MCF 10A (cell line): ENCODE data around the gene POLR3A. TPM values are rescaled to one million over a fixed set of nuclear protein-coding genes. Genes with fewer than 3 reads are reported as not detected.
A peak's percentile ranks its signal among the peaks of the same experiment; 100 is the strongest.

ENCODE experiments used
- BruUV-seq: library from RNA; stranded (reverse); fragments of 400-500 nt; replicated peaks from 2 replicates; lab custom pipeline; 2021; lab: Mats Ljungman, UMichigan
- CTCF ChIA-PET: fragments of 300-600 bp; sonication (Branson Sonifier 250); formaldehyde crosslinking; extraction: SDS; loops from one replicate; lab custom pipeline; 2021; ENCODE audit warnings: antibody characterized with exemption, inconsistent platforms; lab: Yijun Ruan, JAX
- POLR2A ChIA-PET: fragments of 300-600, 350-650 bp; sonication (Branson Sonifier 250); formaldehyde crosslinking; extraction: SDS; loops from one replicate; lab custom pipeline; 2020; ENCODE audit warnings: antibody characterized with exemption, inconsistent platforms; lab: Yijun Ruan, JAX
- DNase-seq: peaks from one replicate; pipeline ENCODE4 v3.0.0-alpha.2; 2018; ENCODE audit not compliant: unreplicated experiment
- H3K27ac Mint-ChIP-seq: one replicate; pipeline ENCODE4 v1.8.0; 2022; ENCODE audit warnings: mild to moderate bottlenecking, low read depth, mixed read lengths; ENCODE audit not compliant: unreplicated experiment
- H3K27me3 Mint-ChIP-seq: one replicate; pipeline ENCODE4 v1.8.0; 2022; ENCODE audit warnings: mixed read lengths; ENCODE audit not compliant: insufficient read depth, unreplicated experiment
- H3K36me3 Mint-ChIP-seq: one replicate; pipeline ENCODE4 v1.8.0; 2022; ENCODE audit warnings: mild to moderate bottlenecking, moderate library complexity, mixed read lengths; ENCODE audit not compliant: insufficient read depth, unreplicated experiment
- H3K4me1 Mint-ChIP-seq: one replicate; pipeline ENCODE4 v1.8.0; 2022; ENCODE audit warnings: mixed read lengths; ENCODE audit not compliant: insufficient read depth, unreplicated experiment
- H3K4me3 Mint-ChIP-seq: one replicate; pipeline ENCODE4 v1.8.0; 2022; ENCODE audit warnings: mild to moderate bottlenecking, moderate library complexity, mixed read lengths; ENCODE audit not compliant: unreplicated experiment
- H3K9me3 Mint-ChIP-seq: one replicate; pipeline ENCODE4 v1.8.0; 2022; ENCODE audit warnings: mixed read lengths; ENCODE audit not compliant: unreplicated experiment
- intact Hi-C: fragments of 100-400 bp; cut with micrococcal nuclease; formaldehyde crosslinking; loops from 2 replicates; pipeline ENCODE4 v1.14.1; 2022
- total RNA-seq: library from RNA; stranded (reverse); gene quantifications from 2 replicates; pipeline ENCODE4 v1.2.3, GENCODE V29; 2022
- TF ChIP-seq, protein P1 (sequence below): fragments of 200-600 bp; IDR thresholded peaks from one replicate; pipeline ENCODE4 v1.8.0; 2022; ENCODE audit warnings: antibody characterized with exemption, mild to moderate bottlenecking; ENCODE audit not compliant: unreplicated experiment

Gene POLR3A
- total RNA-seq, 1 experiment from 2014 or later, result 19.1 TPM

DNA sequence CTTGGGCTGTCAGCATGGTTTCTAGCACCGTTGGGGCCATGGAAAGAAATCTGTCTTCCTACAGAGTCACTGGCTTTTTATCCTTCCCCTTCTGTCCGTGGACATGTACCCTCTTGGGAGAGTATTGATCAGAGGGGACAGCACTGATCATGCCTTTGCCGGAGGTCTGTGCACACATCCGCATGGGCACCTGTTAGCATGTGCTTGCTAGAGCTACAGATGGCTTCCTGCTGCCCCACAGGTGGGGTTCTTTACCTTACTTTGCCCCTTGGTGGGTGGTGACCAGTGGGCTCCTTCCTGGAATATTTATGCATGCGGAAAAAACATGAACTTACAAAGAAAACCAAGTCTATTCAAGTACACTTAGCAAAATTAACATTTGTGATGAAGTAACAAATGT, 29.2 kb upstream of the POLR3A start:
- no peak for DNase-seq
- Mint-ChIP-seq H3K4me3 (no peak overlapping the region), H3K27ac (no peak overlapping the region), H3K4me1 (no peaks in the 10 kb centered on the region), H3K9me3 (no peaks in the 10 kb centered on the region), H3K36me3 (peaks cover 5% of the 10 kb centered on the region), H3K27me3 (peaks cover 24% of the 10 kb centered on the region)
- intact Hi-C loops, result no loop called here
- TF ChIP-seq, protein P1, sequence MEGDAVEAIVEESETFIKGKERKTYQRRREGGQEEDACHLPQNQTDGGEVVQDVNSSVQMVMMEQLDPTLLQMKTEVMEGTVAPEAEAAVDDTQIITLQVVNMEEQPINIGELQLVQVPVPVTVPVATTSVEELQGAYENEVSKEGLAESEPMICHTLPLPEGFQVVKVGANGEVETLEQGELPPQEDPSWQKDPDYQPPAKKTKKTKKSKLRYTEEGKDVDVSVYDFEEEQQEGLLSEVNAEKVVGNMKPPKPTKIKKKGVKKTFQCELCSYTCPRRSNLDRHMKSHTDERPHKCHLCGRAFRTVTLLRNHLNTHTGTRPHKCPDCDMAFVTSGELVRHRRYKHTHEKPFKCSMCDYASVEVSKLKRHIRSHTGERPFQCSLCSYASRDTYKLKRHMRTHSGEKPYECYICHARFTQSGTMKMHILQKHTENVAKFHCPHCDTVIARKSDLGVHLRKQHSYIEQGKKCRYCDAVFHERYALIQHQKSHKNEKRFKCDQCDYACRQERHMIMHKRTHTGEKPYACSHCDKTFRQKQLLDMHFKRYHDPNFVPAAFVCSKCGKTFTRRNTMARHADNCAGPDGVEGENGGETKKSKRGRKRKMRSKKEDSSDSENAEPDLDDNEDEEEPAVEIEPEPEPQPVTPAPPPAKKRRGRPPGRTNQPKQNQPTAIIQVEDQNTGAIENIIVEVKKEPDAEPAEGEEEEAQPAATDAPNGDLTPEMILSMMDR, result no peak
- BruUV-seq, result no TSS peak
- POLR2A ChIA-PET, result no interaction called here
- CTCF ChIA-PET, result interaction anchor here (3.5 kb wide), 1 partner anchor 11 kb away, joined by 25 read pairs; no protein-coding TSS in a partner anchor

DNA sequence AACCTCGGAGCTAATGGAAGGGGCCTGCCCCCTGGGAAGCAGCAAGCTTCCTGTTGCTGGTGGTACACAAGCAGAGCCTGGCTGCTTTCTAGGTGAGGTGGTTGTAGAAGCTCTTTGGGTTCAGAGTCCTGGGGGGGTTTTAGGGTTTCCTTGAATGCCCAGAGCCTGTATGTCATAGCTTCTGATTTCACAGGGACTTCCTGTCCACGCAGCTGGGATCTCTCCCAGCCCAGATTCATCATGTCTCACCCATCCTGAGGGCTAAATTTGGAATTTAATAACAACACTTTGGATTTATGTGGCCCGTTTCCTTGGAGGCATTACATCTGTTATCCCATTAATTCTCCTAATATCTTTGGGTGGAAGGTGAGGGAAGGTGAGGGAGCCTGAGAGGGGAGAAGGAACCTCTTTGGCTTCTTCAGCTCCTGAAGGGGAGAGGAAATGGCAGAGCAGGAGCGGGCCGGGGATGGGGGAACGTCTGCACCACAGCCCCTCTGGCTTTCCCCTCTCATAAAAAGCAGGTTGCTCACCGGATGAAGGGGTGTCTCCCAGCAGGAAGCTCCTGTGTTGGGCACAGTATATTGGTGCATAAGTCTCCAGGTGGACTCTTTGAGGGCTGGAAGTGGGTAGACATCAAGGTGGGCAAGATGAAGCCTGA, 24.0 kb upstream of the POLR3A start:
- H3K4me1 Mint-ChIP-seq, result no peaks in the 10 kb centered on the region
- H3K27ac Mint-ChIP-seq, result no peak overlapping the region
- intact Hi-C loops, result no loop called here
- CTCF ChIA-PET, result interaction anchor here (1.2 to 1.6 kb wide), 2 partner anchors 9 to 1142 kb away, joined by 3 to 5 read pairs; no protein-coding TSS in a partner anchor
- H3K27me3 Mint-ChIP-seq, result no peaks in the 10 kb centered on the region
- POLR2A ChIA-PET, result interaction anchor here (1.0 kb wide), 1 partner anchor 14 kb away, joined by 3 read pairs; no protein-coding TSS in a partner anchor
- DNase-seq, result no peak
- H3K4me3 Mint-ChIP-seq, result no peak overlapping the region
- TF ChIP-seq, protein P1, result no peak
- no peaks in the 10 kb centered on the region for H3K9me3 Mint-ChIP-seq
- peaks cover 7% of the 10 kb centered on the region for H3K36me3 Mint-ChIP-seq
- BruUV-seq, result no TSS peak

DNA sequence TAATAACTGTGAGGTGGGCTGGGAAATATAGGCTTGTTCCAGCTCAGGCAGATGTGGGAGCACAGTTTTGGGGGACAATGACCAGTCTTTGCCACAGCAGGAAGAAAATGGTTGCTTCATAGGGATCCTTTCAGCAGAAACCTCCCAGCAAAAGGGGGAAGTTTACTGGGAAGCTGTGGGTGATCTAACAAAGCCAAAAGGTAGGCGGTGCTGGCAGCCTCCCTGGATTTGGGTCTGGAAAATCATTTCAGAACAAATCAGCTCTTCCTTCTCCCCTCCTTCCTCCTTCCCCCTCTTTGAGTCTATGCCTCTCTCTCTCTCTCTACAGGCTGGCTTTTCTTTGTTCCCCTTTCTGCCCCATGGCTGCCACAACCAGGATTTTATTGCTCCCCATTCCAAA, 20.5 kb upstream of the POLR3A start:
- Mint-ChIP-seq H3K27ac (no peak overlapping the region), H3K27me3 (no peaks in the 10 kb centered on the region), H3K4me3 (no peak overlapping the region), H3K4me1 (no peaks in the 10 kb centered on the region), H3K36me3 (peaks cover 20% of the 10 kb centered on the region), H3K9me3 (no peaks in the 10 kb centered on the region)
- BruUV-seq, result no TSS peak
- TF ChIP-seq, protein P1, result no peak
- ChIA-PET CTCF (interaction anchor here (0.6 to 5.6 kb wide), 6 partner anchors 9 to 1146 kb away, joined by 3 to 78 read pairs (median 3); no protein-coding TSS in a partner anchor), POLR2A (interaction anchor here (0.7 kb wide), 1 partner anchor 881 kb away, joined by 3 read pairs; no protein-coding TSS in a partner anchor)
- intact Hi-C loops, result loop anchor here (10.0 kb wide), 1 partner anchor 605 kb away; no protein-coding TSS in a partner anchor
- no peak for DNase-seq

DNA sequence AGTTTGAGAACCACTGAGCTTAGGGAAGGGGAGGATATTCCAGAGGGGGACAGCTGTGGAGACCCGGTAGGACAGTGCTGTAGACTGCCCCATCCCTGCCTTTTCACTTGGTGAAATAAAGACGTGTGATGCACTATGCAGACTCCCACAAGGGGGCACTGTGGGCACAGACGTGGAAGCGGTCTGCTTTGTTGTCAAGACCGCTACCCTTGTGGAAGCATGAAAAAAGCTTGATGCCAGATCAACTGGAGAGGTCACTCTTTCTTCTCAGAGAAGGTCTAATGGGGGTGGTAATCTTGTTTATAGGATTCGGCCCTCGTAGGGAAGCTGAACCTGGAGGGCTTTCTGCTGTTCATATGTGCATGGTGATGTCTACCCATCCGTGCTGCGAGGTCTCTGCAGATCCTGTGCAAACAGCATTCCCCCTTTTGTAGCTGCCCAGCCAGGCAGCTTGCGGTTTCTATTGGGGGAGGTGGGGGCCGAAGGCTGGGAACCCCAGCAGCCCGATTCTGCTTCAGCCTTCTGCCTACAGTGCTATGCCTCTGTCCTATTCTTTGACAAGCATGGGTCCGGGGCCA, 18.1 kb upstream of the POLR3A start:
- Mint-ChIP-seq H3K36me3 (peaks cover 28% of the 10 kb centered on the region), H3K27me3 (no peaks in the 10 kb centered on the region), H3K4me3 (no peak overlapping the region), H3K9me3 (no peaks in the 10 kb centered on the region), H3K4me1 (peaks cover 13% of the 10 kb centered on the region), H3K27ac (no peak overlapping the region)
- POLR2A ChIA-PET, result interaction anchor here (0.5 to 3.8 kb wide), 5 partner anchors 11 to 1147 kb away, joined by 3 to 17 read pairs (median 4); partner anchors contain the start of gene RPS24
- CTCF ChIA-PET, result interaction anchor here (0.5 to 5.6 kb wide), 40 partner anchors 9 to 1295 kb away, joined by 3 to 78 read pairs (median 3); partner anchors contain the start of genes POLR3A and ZMIZ1
- BruUV-seq, result no TSS peak
- TF ChIP-seq, protein P1, result peak; percentile 81
- DNase-seq, result peak; percentile 79
- intact Hi-C loops, result loop anchor here (1.0 to 10.0 kb wide), 4 partner anchors 255 to 1149 kb away; partner anchors contain the start of gene ZMIZ1
